Measurements from ENCODE around the gene TTC21A.

The TTC21A gene

GRCh38 chr3:39121621-39122020, 14.1 kb downstream of the TTC21A start:
- DNase-seq (ENCODE audit: low read depth): no peak

- no peak for DNase-seq (ENCODE audit: low read depth)
These were observed 15.3 kb downstream of the TTC21A start for GRCh38 chr3:39122813-39123212.

GRCh38 chr3:39124876-39125840, 17.7 kb downstream of the TTC21A start:
- no peak for DNase-seq (ENCODE audit: low read depth)

- DNase-seq (ENCODE audit: low read depth): no peak
These were observed 18.5 kb downstream of the TTC21A start for GRCh38 chr3:39125841-39126500.

DNA sequence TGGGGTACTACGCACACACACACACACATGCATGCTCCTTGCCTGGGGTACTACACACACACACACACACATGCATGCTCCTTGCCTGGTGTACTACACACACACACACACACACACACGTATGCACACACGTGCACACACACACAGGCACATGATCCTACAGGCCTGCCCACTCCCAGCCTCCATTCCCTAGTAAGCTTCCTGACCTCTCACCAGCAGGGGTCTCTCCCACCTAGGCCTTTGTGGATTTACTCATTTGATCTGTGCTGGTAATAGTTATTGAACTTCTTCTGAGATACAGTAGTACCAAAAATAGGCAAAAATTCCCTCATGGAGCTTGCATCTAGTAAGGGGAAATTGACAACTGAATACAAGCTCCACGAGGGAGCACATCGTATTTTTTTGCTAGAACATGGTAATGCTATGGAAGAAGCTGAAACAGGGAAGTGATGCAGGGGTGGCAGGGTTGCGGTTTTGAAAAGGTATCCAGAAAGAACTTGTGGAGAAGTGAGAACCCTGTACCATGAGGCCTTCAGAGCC, 19.1 kb downstream of the TTC21A start:
- no peak for DNase-seq (ENCODE audit: low read depth)

- DNase-seq (ENCODE audit: low read depth): no peak
These were observed 19.9 kb downstream of the TTC21A start for GRCh38 chr3:39127269-39127907.

- no peak for DNase-seq (ENCODE audit: low read depth)
These were observed 20.4 kb downstream of the TTC21A start for GRCh38 chr3:39127908-39128304.

DNA sequence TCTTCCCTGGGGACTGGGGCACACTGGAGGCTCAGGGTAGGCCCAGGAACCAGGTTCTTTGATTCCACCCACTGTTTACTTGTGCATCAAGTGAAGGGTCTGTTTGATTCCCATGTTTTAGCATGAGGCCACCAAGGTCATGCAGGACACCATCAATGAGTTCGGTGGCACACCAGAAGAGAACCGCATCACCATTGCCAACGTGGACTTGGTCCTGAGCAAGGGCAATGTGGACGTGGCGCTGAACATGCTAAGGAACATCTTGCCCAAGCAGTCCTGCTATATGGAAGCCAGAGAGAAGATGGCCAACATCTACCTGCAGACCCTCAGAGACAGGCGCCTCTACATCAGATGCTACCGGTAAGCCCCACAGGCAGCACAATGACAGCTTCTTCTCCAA, 21.5 kb downstream of the TTC21A start:
- DNase-seq (ENCODE audit: low read depth): no peak

- no peak for DNase-seq (ENCODE audit: low read depth)
These were observed 22.5 kb downstream of the TTC21A start for GRCh38 chr3:39130026-39130425.

DNA sequence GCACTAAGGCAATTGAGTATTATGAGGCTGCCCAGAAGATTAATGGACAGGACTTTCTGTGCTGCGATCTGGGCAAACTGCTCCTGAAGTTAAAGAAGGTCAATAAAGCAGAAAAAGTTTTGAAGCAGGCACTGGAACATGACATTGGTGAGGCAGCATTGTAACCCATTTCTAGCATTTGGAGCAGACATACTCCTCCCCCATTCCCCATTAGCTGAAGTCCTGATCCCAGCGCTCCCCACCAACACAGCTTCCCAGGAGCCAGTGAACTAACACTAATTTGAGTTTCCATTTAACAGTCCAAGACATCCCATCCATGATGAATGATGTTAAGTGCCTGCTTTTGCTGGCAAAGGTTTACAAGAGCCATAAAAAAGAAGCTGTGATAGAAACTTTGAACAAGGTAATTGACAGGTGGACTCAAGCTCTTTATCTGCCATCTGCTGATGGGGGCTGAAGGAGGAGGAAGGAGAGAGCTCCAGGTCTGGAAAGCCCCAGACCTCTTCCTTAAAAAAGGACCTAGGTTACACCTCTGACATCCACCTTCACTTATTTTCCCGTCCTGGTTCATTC, 23.3 kb downstream of the TTC21A start:
- no peak for DNase-seq (ENCODE audit: low read depth)

- DNase-seq (ENCODE audit: low read depth): no peak
These were observed 24.9 kb downstream of the TTC21A start for GRCh38 chr3:39132096-39133092.

DNA sequence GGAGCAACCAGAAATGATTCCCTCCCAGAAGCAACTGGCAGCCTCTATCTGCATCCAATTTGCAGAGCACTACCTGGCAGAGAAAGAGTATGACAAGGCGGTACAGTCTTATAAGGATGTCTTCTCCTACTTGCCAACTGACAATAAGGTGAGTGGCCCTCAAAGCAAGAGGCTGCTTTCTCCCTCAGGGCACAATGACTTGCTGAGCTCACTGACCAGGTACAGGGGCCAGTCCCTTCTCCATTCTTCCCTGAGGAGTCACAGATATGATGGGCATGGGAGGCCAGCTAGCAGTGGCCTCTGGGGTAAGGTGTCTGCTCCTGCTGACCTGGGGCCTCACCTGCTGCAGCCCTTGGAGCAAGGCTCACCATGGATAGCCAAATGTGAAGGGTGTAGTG, 25.6 kb downstream of the TTC21A start:
- no peak for DNase-seq (ENCODE audit: low read depth)

GRCh38 chr3:39133822-39134221, 26.3 kb downstream of the TTC21A start:
- DNase-seq (ENCODE audit: low read depth): no peak

DNA sequence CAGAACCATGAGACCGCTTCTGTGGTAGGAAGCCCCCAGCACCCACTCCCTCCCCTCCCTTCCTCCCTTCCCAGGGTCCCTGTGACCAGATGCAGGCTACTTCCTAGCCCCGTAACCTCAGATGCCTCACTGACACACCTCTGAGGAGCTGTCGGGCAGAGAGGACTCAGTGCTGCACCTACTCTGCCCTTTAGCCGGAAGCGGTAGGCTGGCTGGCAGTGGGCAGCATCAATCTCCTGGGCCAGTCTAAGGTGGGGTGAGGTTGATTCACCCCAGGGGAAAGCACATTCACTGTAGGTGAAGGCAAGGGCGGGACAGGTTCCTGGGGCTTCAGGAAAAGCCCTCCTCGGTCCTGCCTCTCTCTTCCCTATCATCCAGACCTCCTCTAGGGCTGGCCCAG, 26.8 kb downstream of the TTC21A start:
- DNase-seq (ENCODE audit: low read depth): no peak

GRCh38 chr3:39135170-39135805, 27.8 kb downstream of the TTC21A start:
- DNase-seq (ENCODE audit: low read depth): no peak

- no peak for DNase-seq (ENCODE audit: low read depth)
These were observed 29.3 kb downstream of the TTC21A start for GRCh38 chr3:39136533-39137434.

- no peak for DNase-seq (ENCODE audit: low read depth)
These were observed 30.0 kb downstream of the TTC21A start for GRCh38 chr3:39137435-39137936.

DNA sequence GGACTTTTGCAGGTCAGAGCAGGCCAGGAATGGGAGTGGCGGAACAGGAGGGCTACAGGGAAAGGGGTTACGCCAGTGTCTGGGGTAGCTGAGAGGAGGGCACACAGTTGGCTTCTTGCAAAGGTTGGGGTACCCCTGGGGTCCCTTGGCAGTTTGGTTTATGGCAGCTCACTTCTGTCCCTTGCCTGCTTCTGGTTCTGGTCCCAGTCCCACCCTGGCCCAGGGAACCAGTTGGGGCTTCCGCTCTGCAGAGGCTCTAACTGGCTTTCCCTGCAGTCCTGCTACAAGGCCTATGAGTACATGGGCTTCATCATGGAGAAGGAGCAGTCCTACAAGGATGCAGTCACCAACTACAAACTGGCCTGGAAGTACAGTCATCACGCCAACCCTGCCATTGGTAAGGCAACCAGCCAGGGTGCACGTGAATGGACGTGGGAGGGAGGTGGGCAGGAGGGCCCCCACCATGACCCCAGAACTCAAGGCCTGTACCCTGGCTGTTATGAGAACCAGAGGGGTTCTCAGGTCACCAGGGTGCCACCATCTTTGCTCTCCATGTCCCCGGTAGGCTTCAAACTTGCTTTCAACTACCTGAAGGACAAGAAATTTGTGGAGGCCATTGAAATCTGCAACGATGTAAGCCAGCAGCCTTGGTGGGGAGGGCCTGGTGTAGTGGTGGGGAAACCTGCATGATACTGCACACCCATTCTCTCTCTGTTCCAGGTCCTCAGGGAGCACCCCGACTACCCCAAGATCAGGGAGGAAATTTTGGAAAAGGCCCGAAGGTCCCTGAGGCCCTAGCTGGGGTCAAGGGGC, 30.7 kb downstream of the TTC21A start:
- no peak for DNase-seq (ENCODE audit: low read depth)

Measured in stimulated activated CD8-positive, alpha-beta memory T cell treated with anti-CD3 and anti-CD28 coated beads, Interleukin-12 subunit alpha, Interleukin-12 subunit beta, amount 100 ng/mL, for 1 hour (primary cell).